ENCODE results near the gene SH2D3A. TPM values are rescaled to one million over a fixed set of nuclear protein-coding genes. Genes with fewer than 3 reads are reported as not detected.

Gene SH2D3A
- total RNA-seq, 2 donors from 2014 or later: 34.2 to 44.3 TPM

- H3K36me3 ChIP-seq: peaks cover 10% of the 10 kb centered on the region
- intact Hi-C loops (cut with DNase I): no loop called here
- H3K27ac ChIP-seq: peak overlapping the region; percentile 58
- H3K4me1 ChIP-seq: peaks cover 3% of the 10 kb centered on the region
- no peak overlapping the region for H3K4me3 ChIP-seq
- peak; percentile 94 for DNase-seq
- H3K27me3 ChIP-seq: no peaks in the 10 kb centered on the region
- no peaks in the 10 kb centered on the region for H3K9me3 ChIP-seq
- H3K9ac ChIP-seq (ENCODE audit: low read depth in 2 of 2, low read length in 2 of 2): peak overlapping the region; percentile 42 to 50
- TF ChIP-seq CTCF (IDR thresholded peaks at IDR 0.05): no peak
Observed at GRCh38 chr19:6744381-6745301, 22.6 kb downstream of the SH2D3A start.

DNA sequence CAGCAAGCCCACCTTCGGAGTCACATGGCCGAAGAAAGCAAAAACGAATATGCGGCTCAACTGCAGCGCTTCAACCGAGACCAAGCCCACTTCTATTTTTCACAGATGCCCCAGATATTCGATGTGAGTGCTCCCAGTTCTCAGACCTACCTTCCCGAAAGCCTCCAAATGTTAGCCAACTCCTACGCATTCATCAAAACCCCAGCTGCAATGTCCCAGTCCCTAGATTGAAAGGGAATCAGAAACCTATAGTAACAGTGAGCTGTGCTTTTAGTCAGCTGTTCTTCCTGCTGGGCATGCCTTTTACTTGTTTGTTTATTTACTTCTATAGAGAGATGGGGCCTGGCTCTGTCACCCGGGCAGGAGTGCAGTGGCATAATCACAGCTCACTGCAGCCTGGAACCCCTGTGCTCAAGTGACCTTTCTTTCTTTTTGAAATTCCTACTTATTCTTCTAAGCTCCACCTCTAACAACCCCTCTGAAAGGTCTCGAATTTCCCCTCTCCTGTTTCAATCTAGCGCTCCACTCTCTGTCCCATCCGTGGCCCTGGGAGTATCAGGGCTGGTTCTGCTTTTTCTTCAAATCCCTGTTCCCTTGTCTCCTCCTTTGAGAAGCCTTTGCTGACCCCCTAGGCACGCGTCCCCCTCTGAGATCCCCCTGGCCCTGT is 23.4 kb downstream of the SH2D3A start:
- intact Hi-C loops (cut with DNase I): no loop called here
- Histone ChIP-seq H3K27me3 (no peaks in the 10 kb centered on the region), H3K36me3 (peaks cover 10% of the 10 kb centered on the region), H3K9me3 (no peaks in the 10 kb centered on the region), H3K27ac (peak overlapping the region; percentile 58), H3K4me1 (peaks cover 5% of the 10 kb centered on the region), H3K9ac (ENCODE audit: low read depth in 2 of 2, low read length in 2 of 2) (peak overlapping the region in 1 of 2 donors; percentile 42), H3K4me3 (no peak overlapping the region)
- TF ChIP-seq CTCF (IDR thresholded peaks at IDR 0.05): no peak
- no peak for DNase-seq

GRCh38 chr19:6743066-6743465 is 24.2 kb downstream of the SH2D3A start:
- H3K27ac ChIP-seq: no peak overlapping the region
- peaks cover 10% of the 10 kb centered on the region for H3K36me3 ChIP-seq
- H3K9me3 ChIP-seq: no peaks in the 10 kb centered on the region
- H3K4me1 ChIP-seq: peaks cover 12% of the 10 kb centered on the region
- intact Hi-C loops (cut with DNase I): no loop called here
- no peak for TF ChIP-seq CTCF (IDR thresholded peaks at IDR 0.05)
- H3K4me3 ChIP-seq: no peak overlapping the region
- DNase-seq: no peak
- no peak overlapping the region for H3K9ac ChIP-seq (ENCODE audit: low read depth in 2 of 2, low read length in 2 of 2)
- no peaks in the 10 kb centered on the region for H3K27me3 ChIP-seq

DNA sequence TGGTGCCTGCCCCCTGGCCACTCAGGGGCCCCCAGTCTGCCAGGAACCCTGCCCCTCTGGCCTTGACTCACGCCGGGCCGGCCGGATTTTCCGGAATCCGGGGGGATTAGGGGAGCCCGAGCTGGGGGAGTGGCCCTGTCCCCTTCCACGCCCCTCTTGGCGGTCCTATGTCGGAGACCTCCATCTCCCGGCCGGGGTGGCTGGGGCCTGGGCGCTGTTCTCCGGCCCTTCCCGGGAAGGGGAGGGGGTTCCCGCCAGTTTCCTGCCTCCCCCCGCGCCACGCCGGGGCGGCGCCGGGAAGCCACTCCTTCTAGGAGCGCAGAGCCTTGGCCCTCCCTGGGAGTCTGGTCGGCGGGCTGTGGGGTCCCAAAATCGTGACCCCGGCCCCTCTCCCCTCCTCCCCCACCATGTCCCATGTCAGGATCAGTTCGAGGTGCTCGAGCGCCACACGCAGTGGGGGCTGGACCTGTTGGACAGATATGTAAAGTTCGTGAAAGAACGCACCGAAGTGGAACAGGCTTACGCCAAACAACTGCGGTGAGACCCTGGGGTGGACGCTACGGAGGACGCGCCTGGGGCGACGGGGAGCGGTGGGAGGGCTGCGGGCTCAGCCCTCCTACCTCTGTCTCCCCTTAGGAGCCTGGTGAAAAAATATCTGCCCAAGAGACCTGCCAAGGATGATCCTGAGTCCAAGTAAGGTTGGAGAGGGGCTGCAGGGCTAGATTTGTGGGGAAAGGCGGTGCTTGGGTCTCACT is 26.5 kb downstream of the SH2D3A start:
- peak; percentile 66 for DNase-seq
- Histone ChIP-seq H3K9me3 (no peaks in the 10 kb centered on the region), H3K4me3 (peak overlapping the region; percentile 80), H3K27ac (peak overlapping the region; percentile 85), H3K9ac (ENCODE audit: low read depth in 2 of 2, low read length in 2 of 2) (peak overlapping the region; percentile 94 to 100), H3K36me3 (no peaks in the 10 kb centered on the region), H3K27me3 (no peaks in the 10 kb centered on the region), H3K4me1 (peaks cover 14% of the 10 kb centered on the region)
- TF ChIP-seq CTCF (IDR thresholded peaks at IDR 0.05): no peak
- intact Hi-C loops (cut with DNase I): no loop called here

- TF ChIP-seq CTCF (IDR thresholded peaks at IDR 0.05): no peak
- Histone ChIP-seq H3K9ac (ENCODE audit: low read depth in 2 of 2, low read length in 2 of 2) (peak overlapping the region; percentile 94 to 100), H3K9me3 (no peaks in the 10 kb centered on the region), H3K4me1 (peaks cover 14% of the 10 kb centered on the region), H3K27me3 (no peaks in the 10 kb centered on the region), H3K27ac (peak overlapping the region; percentile 85), H3K36me3 (no peaks in the 10 kb centered on the region), H3K4me3 (peak overlapping the region; percentile 80)
- intact Hi-C loops (cut with DNase I): no loop called here
- DNase-seq: no peak
Observed at GRCh38 chr19:6739883-6740588, 27.2 kb downstream of the SH2D3A start.
